ENCODE data around the gene PRR36. TPM values are rescaled to one million over a fixed set of nuclear protein-coding genes. Genes with fewer than 3 reads are reported as not detected.

Gene PRR36
- total RNA-seq, 5 donors from 2014 or later (not counting 1 experiment from before 2014, with no cell fraction given), result 0.28 to 0.85 (median 0.36) TPM

- Histone ChIP-seq H3K36me3 (ENCODE audit: control insufficient read depth in 2 of 2, extremely low read depth in 1 of 2, insufficient read depth in 1 of 2, low read length in 1 of 2) (no peaks in the 10 kb centered on the region), H3K9me3 (no peaks in the 10 kb centered on the region), H3K4me3 (ENCODE audit: control insufficient read depth in 1 of 2, extremely low read depth in 1 of 2, low read length in 1 of 2) (no peak overlapping the region), H3K4me1 (ENCODE audit: control insufficient read depth in 1 of 2, extremely low read depth in 1 of 2, insufficient read depth in 2 of 2, low read length in 2 of 2) (peaks cover 2 to 23% of the 10 kb centered on the region in 2 experiments), H3K27ac (ENCODE audit: low read length) (no peak overlapping the region), H3K27me3 (replicated peaks in 1 of 2; ENCODE audit: control insufficient read depth in 2 of 2, extremely low read depth in 1 of 2, insufficient read depth in 2 of 2, low read length in 1 of 2) (peaks cover 0 to 33% of the 10 kb centered on the region in 2 experiments)
- DNase-seq (no peak), ATAC-seq (replicated peaks in 1 of 4) (no peak)
- 97% methylated on average over 5 of the region's 6 CpGs for WGBS (ENCODE audit: insufficient coverage)
- Mint-ChIP-seq H3K4me1 (peaks cover 0 to 13% (median 12%) of the 10 kb centered on the region in 3 donors), H3K36me3 (no peaks in the 10 kb centered on the region), H3K9me3 (no peaks in the 10 kb centered on the region), H3K27me3 (peaks cover 3 to 12% of the 10 kb centered on the region in 2 donors), H3K4me3 (peak overlapping the region in 1 of 3 donors; percentile 1), H3K27ac (no peak overlapping the region)
- POLR2A ChIA-PET, result no interaction called here
- CTCF ChIA-PET, result interaction anchor here in 1 of 2 donors (0.6 kb wide), 1 partner anchor 258 kb away, joined by 3 read pairs; no protein-coding TSS in a partner anchor
Measured at GRCh38 chr19:7877249-7877836, 3.2 kb upstream of the PRR36 start.

- H3K4me3 Mint-ChIP-seq, result peak overlapping the region; percentile 29 to 67 (median 50)
Measured at GRCh38 chr19:7874897-7875273, 695 bp upstream of the PRR36 start.

GRCh38 chr19:7873304-7874075 lies 700 bp downstream of the PRR36 start:
- no peaks in the 10 kb centered on the region for H3K36me3 ChIP-seq (ENCODE audit: control insufficient read depth in 2 of 2, extremely low read depth in 1 of 2, insufficient read depth in 1 of 2, low read length in 1 of 2)
- H3K4me3 ChIP-seq (ENCODE audit: control insufficient read depth in 1 of 2, extremely low read depth in 1 of 2, low read length in 1 of 2), result no peak overlapping the region
- Mint-ChIP-seq H3K36me3 (no peaks in the 10 kb centered on the region), H3K27me3 (peaks cover 13 to 19% of the 10 kb centered on the region in 2 donors), H3K27ac (no peak overlapping the region), H3K4me1 (peaks cover 26 to 33% (median 31%) of the 10 kb centered on the region in 3 donors), H3K9me3 (no peaks in the 10 kb centered on the region), H3K4me3 (peak overlapping the region; percentile 62 to 72 (median 68))
- no peak overlapping the region for H3K27ac ChIP-seq (ENCODE audit: low read length)
- peaks cover 0 to 49% of the 10 kb centered on the region in 2 experiments for H3K27me3 ChIP-seq (replicated peaks in 1 of 2; ENCODE audit: control insufficient read depth in 2 of 2, extremely low read depth in 1 of 2, insufficient read depth in 2 of 2, low read length in 1 of 2)
- DNase-seq, result peak in 1 of 35 experiments; percentile 20
- 31% methylated on average over 42 of the region's 53 CpGs for WGBS (ENCODE audit: insufficient coverage)
- H3K4me1 ChIP-seq (ENCODE audit: control insufficient read depth in 1 of 2, extremely low read depth in 1 of 2, insufficient read depth in 2 of 2, low read length in 2 of 2), result peaks cover 5 to 56% of the 10 kb centered on the region in 2 experiments
- ChIA-PET CTCF (no interaction called here), POLR2A (no interaction called here)
- ATAC-seq (replicated peaks in 1 of 4), result no peak
- H3K9me3 ChIP-seq, result no peaks in the 10 kb centered on the region

More at GRCh38 chr19:7874897-7875273, 695 bp upstream of the PRR36 start:
- peaks cover 13 to 19% of the 10 kb centered on the region in 2 donors for H3K27me3 Mint-ChIP-seq
- no peaks in the 10 kb centered on the region for H3K36me3 Mint-ChIP-seq
- peaks cover 0 to 51% of the 10 kb centered on the region in 2 experiments for H3K27me3 ChIP-seq (replicated peaks in 1 of 2; ENCODE audit: control insufficient read depth in 2 of 2, extremely low read depth in 1 of 2, insufficient read depth in 2 of 2, low read length in 1 of 2)
- H3K9me3 ChIP-seq, result no peaks in the 10 kb centered on the region
- no peak overlapping the region for H3K27ac ChIP-seq (ENCODE audit: low read length)
- CTCF ChIA-PET, result no interaction called here
- H3K4me1 Mint-ChIP-seq, result peaks cover 23 to 28% (median 26%) of the 10 kb centered on the region in 3 donors
- WGBS (ENCODE audit: insufficient coverage), result 44% methylated on average over 8 of the region's 12 CpGs
- POLR2A ChIA-PET, result interaction anchor here in 1 of 2 donors (0.6 kb wide), 1 partner anchor 378 kb away, joined by 6 read pairs; no protein-coding TSS in a partner anchor
- peak overlapping the region; percentile 17 to 64 for H3K4me3 ChIP-seq (ENCODE audit: control insufficient read depth in 1 of 2, extremely low read depth in 1 of 2, low read length in 1 of 2)
- H3K36me3 ChIP-seq (ENCODE audit: control insufficient read depth in 2 of 2, extremely low read depth in 1 of 2, insufficient read depth in 1 of 2, low read length in 1 of 2), result no peaks in the 10 kb centered on the region
- DNase-seq, result no peak
- H3K27ac Mint-ChIP-seq, result no peak overlapping the region
- no peaks in the 10 kb centered on the region for H3K9me3 Mint-ChIP-seq
- peak in 1 of 4 experiments; percentile 24 for ATAC-seq (replicated peaks in 1 of 4)
- H3K4me1 ChIP-seq (ENCODE audit: control insufficient read depth in 1 of 2, extremely low read depth in 1 of 2, insufficient read depth in 2 of 2, low read length in 2 of 2), result peaks cover 2 to 46% of the 10 kb centered on the region in 2 experiments

- Histone ChIP-seq H3K36me3 (ENCODE audit: control insufficient read depth in 2 of 2, extremely low read depth in 1 of 2, insufficient read depth in 1 of 2, low read length in 1 of 2) (no peaks in the 10 kb centered on the region), H3K4me3 (ENCODE audit: control insufficient read depth in 1 of 2, extremely low read depth in 1 of 2, low read length in 1 of 2) (no peak overlapping the region), H3K27ac (ENCODE audit: low read length) (no peak overlapping the region), H3K27me3 (replicated peaks in 1 of 2; ENCODE audit: control insufficient read depth in 2 of 2, extremely low read depth in 1 of 2, insufficient read depth in 2 of 2, low read length in 1 of 2) (peaks cover 0 to 57% of the 10 kb centered on the region in 2 experiments), H3K9me3 (no peaks in the 10 kb centered on the region), H3K4me1 (ENCODE audit: control insufficient read depth in 1 of 2, extremely low read depth in 1 of 2, insufficient read depth in 2 of 2, low read length in 2 of 2) (peaks cover 5 to 63% of the 10 kb centered on the region in 2 experiments)
- H3K27ac Mint-ChIP-seq, result no peak overlapping the region
- ATAC-seq (replicated peaks in 1 of 4) (no peak), DNase-seq (no peak)
- no peaks in the 10 kb centered on the region for H3K36me3 Mint-ChIP-seq
- no peaks in the 10 kb centered on the region for H3K9me3 Mint-ChIP-seq
- H3K27me3 Mint-ChIP-seq, result peaks cover 13 to 19% of the 10 kb centered on the region in 2 donors
- WGBS (ENCODE audit: insufficient coverage), result 48% methylated on average over 34 of the region's 47 CpGs
- POLR2A ChIA-PET, result no interaction called here
- peak overlapping the region; percentile 25 to 80 (median 34) for H3K4me3 Mint-ChIP-seq
- peaks cover 26 to 38% (median 32%) of the 10 kb centered on the region in 3 donors for H3K4me1 Mint-ChIP-seq
- CTCF ChIA-PET, result interaction anchor here in 1 of 2 donors (0.7 kb wide), 1 partner anchor 192 kb away, joined by 3 read pairs; the partner anchor contains the start of gene TRAPPC5
Measured at GRCh38 chr19:7872306-7873204, 1.6 kb downstream of the PRR36 start.

GRCh38 chr19:7871437-7872305 lies 2.5 kb downstream of the PRR36 start:
- H3K27me3 Mint-ChIP-seq, result peaks cover 13 to 19% of the 10 kb centered on the region in 2 donors

More at GRCh38 chr19:7871437-7872305, 2.5 kb downstream of the PRR36 start:
- Mint-ChIP-seq H3K36me3 (no peaks in the 10 kb centered on the region), H3K9me3 (no peaks in the 10 kb centered on the region), H3K4me1 (peaks cover 26 to 38% (median 32%) of the 10 kb centered on the region in 3 donors), H3K4me3 (peak overlapping the region; percentile 40 to 80 (median 41)), H3K27ac (peak overlapping the region in 1 of 2 donors; percentile 32)
- Histone ChIP-seq H3K4me3 (ENCODE audit: control insufficient read depth in 1 of 2, extremely low read depth in 1 of 2, low read length in 1 of 2) (peak overlapping the region in 1 of 2 donors; percentile 2), H3K27ac (ENCODE audit: low read length) (no peak overlapping the region), H3K36me3 (ENCODE audit: control insufficient read depth in 2 of 2, extremely low read depth in 1 of 2, insufficient read depth in 1 of 2, low read length in 1 of 2) (no peaks in the 10 kb centered on the region), H3K4me1 (ENCODE audit: control insufficient read depth in 1 of 2, extremely low read depth in 1 of 2, insufficient read depth in 2 of 2, low read length in 2 of 2) (peaks cover 5 to 63% of the 10 kb centered on the region in 2 experiments), H3K9me3 (no peaks in the 10 kb centered on the region), H3K27me3 (replicated peaks in 1 of 2; ENCODE audit: control insufficient read depth in 2 of 2, extremely low read depth in 1 of 2, insufficient read depth in 2 of 2, low read length in 1 of 2) (peaks cover 0 to 65% of the 10 kb centered on the region in 2 experiments)
- ChIA-PET POLR2A (no interaction called here), CTCF (interaction anchor here in 1 of 2 donors (0.7 to 0.8 kb wide), 2 partner anchors 32 to 191 kb away, joined by 3 read pairs; partner anchors contain the start of genes MAP2K7 and TRAPPC5)
- WGBS (ENCODE audit: insufficient coverage), result 12% methylated on average over 33 of the region's 33 CpGs
- DNase-seq (peak in 34 of 35 experiments; percentile 52 to 94 (median 89)), ATAC-seq (replicated peaks in 1 of 4) (peak in 1 of 4 experiments; percentile 4)

Measured in T-cell (primary cell).